ENCODE data around the gene PRKAB1.

Gene PRKAB1

GRCh38 chr12:119630223-119630780 lies 37.6 kb upstream of the PRKAB1 start:
- no peak overlapping the region for H3K4me3 ChIP-seq (ENCODE audit: low read depth, low read length)
- TF ChIP-seq CTCF (IDR thresholded peaks at IDR 0.05; ENCODE audit: control insufficient read depth, extremely low read depth, insufficient read depth): no peak
- no peak for DNase-seq (ENCODE audit: low read depth)

DNA sequence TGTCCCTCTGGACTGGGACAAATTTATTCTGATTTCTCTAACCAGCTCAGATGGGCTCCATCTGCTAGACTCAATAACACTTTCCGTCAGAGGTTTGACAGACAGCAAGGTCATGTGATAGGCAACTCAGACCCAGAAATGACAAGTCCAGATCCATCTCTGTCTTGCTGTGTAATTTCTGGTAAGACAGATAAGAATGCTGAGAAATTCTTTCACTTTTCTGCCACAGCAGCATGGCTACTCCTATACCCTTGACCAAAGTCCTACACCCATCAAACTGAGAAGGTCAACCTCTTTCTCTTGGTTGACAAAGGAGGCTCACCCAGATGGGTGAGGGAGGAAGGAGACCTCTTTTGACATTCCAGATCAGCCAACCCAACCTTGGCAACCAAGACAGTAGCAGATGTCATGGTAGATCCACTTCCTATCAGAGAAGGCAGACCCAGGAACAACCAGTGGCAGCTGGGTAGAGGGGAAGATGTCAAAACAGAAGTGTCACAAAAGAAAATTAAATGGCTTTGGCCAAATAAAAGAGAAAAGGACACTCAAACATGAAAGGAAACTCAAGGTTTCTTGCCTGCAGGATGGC lies 36.9 kb upstream of the PRKAB1 start:
- DNase-seq (ENCODE audit: low read depth): no peak
- no peak for TF ChIP-seq CTCF (IDR thresholded peaks at IDR 0.05; ENCODE audit: control insufficient read depth, extremely low read depth, insufficient read depth)
- no peak overlapping the region for H3K4me3 ChIP-seq (ENCODE audit: low read depth, low read length)

GRCh38 chr12:119631930-119632678 lies 35.8 kb upstream of the PRKAB1 start:
- no peak for DNase-seq (ENCODE audit: low read depth)
- TF ChIP-seq CTCF (IDR thresholded peaks at IDR 0.05; ENCODE audit: control insufficient read depth, extremely low read depth, insufficient read depth): no peak
- no peak overlapping the region for H3K4me3 ChIP-seq (ENCODE audit: low read depth, low read length)

DNA sequence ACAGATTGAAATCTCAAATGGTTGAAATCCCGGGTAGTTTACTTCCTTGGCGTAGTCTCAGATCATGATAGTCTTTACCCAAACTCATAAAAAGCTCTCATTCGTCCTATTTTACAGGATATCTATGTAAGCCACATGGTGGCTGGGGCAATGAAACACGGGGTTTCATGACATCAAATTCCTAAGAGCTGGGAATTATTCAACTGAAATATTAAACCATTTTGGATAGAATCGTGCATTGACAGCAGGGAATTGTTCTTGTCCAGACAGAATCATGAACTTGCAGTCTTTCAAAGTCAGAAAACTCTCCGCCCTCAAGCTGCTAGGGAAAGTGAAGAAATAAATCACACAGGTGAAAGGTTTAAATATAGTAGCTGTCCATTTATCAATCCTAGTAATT lies 33.2 kb upstream of the PRKAB1 start:
- no peak for TF ChIP-seq CTCF (IDR thresholded peaks at IDR 0.05; ENCODE audit: control insufficient read depth, extremely low read depth, insufficient read depth)
- no peak overlapping the region for H3K4me3 ChIP-seq (ENCODE audit: low read depth, low read length)
- peak; percentile 8 for DNase-seq (ENCODE audit: low read depth)

DNA sequence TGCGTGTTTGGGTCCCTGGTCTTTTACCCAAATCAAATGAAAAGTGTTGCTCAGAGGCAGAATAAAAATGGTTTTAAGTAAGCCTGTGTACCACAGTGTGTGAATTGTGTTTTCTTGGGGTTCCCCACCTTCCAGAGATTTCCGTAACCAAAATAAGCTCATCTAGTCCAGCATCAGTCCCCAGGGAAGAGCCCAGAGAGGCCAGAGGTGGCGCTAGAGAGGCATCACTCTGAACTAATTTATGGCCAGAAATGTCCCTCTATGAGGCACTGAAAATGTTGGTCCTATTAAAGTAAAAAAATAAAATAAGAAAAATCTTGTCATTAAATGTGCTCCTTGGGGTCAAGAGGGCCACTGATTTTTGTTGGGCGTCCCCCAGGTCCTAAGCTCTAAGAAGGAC lies 24.9 kb upstream of the PRKAB1 start:
- no peak for TF ChIP-seq CTCF (IDR thresholded peaks at IDR 0.05; ENCODE audit: control insufficient read depth, extremely low read depth, insufficient read depth)
- DNase-seq (ENCODE audit: low read depth): no peak

DNA sequence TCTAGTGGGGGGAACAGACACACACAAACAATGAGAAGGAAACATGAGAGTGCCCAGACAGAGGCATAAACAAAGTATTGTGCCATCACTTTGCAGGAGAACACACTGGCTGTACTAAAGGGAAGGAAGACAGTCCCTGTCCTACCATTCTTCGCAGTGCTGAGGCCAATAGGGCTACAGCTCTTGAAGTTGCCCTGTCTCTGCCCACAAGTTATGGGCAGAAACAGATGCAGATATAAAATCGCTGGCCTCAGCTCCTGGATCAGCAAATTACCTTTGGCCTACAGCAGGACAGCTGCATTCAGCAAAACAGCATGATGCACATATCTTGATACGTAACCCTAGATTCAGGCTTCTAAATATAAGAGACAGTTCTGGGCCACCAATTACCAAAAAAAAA lies 23.0 kb upstream of the PRKAB1 start:
- TF ChIP-seq CTCF (IDR thresholded peaks at IDR 0.05; ENCODE audit: control insufficient read depth, extremely low read depth, insufficient read depth): no peak
- DNase-seq (ENCODE audit: low read depth): no peak
- H3K4me3 ChIP-seq (ENCODE audit: low read depth, low read length): no peak overlapping the region

More for the DNA sequence above, 24.9 kb upstream of the PRKAB1 start:
- no peak overlapping the region for H3K4me3 ChIP-seq (ENCODE audit: low read depth, low read length)

All from LNCaP clone FGC (cell line).